ENCODE data around the gene SNRPD2.

DNA sequence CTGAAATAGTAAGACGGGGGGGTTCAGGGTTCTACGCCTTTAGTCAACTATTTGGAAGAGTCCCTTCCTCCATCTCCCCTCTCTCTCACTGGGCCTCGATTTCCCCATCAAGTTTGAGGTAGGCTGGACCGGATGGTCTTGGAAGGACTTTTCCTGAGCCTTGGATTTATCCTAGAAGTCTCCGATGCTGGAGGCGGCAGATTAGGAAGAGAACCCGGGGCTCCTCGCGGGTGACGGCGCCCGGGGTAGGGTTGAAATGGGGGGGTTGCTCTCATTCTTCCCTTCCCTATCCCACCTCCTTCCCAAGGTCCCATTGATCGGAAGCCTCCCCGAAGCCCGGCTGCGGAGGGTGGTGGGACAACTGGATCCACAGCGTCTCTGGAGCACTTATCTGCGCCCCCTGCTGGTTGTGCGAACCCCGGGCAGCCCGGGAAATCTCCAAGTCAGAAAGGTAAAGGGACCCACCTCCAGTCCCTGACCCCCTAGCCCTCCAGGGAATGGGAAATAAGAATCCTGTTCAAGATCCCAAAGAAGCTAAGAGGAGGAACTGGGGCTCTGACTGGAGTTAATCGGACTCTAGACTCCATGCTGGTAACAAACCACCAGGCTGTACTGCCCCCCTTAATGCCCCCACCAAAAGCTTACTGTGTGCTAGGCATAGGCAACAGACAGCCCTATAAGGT, 1.5 kb upstream of the SNRPD2 start:
- TF ChIP-seq POLR2AphosphoS5 (IDR thresholded peaks at IDR 0.05; ENCODE audit: low read depth, low read length) (no peak), SIN3A (IDR thresholded peaks at IDR 0.05; ENCODE audit: borderline replicate concordance, insufficient read depth, low read length) (no peak)
- TF ChIP-seq, protein P1, sequence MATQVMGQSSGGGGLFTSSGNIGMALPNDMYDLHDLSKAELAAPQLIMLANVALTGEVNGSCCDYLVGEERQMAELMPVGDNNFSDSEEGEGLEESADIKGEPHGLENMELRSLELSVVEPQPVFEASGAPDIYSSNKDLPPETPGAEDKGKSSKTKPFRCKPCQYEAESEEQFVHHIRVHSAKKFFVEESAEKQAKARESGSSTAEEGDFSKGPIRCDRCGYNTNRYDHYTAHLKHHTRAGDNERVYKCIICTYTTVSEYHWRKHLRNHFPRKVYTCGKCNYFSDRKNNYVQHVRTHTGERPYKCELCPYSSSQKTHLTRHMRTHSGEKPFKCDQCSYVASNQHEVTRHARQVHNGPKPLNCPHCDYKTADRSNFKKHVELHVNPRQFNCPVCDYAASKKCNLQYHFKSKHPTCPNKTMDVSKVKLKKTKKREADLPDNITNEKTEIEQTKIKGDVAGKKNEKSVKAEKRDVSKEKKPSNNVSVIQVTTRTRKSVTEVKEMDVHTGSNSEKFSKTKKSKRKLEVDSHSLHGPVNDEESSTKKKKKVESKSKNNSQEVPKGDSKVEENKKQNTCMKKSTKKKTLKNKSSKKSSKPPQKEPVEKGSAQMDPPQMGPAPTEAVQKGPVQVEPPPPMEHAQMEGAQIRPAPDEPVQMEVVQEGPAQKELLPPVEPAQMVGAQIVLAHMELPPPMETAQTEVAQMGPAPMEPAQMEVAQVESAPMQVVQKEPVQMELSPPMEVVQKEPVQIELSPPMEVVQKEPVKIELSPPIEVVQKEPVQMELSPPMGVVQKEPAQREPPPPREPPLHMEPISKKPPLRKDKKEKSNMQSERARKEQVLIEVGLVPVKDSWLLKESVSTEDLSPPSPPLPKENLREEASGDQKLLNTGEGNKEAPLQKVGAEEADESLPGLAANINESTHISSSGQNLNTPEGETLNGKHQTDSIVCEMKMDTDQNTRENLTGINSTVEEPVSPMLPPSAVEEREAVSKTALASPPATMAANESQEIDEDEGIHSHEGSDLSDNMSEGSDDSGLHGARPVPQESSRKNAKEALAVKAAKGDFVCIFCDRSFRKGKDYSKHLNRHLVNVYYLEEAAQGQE (IDR thresholded peaks at IDR 0.05; ENCODE audit: insufficient read depth in 1 of 2, low read depth in 2 of 2, low read length in 2 of 2) = no peak
